ENCODE data around the gene TMEM181.

TMEM181 gene

DNA sequence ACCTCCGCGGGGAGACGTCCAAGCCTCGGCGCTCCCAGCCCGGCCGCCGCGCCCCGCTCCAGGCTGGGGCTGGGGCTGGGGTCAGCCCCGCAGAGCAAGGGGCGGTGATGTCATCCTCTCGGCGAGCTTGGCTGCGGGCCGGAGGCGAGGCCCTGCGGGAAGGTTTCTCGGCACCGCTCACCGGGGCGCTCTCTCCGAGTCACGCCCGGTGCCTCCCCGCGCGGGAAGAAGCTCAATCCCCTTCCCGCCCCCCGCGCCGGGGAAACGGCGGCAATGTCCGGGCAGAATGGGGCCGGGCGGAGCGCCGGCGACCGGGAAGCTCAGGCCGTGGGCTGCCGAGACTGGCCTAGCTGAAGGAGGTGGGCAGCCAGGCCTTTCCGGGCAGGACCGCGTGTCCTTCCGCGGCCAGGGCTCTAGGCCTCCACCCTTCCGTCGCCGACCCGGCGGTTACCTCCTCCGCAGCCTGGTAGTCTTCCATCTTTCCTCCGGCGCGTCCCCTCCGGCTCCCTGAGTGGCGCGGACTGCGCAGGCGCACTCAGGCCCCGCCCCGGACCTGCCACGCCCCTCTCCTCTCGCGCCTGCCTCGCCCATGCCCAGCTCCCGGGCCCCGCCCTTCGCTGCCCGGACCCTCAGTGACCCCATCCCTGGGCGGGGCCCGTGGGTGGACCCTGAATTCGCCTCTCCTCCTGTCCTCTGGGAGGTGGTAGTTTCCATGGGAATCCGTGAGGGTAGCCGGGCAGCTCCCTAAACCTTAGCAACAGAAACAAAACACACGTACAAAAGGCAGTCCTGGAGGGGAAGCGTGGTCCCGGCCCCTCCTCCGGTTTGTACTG, 84.6 kb downstream of the TMEM181 start, which contains the start of gene DYNLT1:
Gene DYNLT1 (minus strand): TSS at position 513 of the 833 bp plus-strand sequence. CDS start 35 bp downstream, at position 478.
- no peaks in the 10 kb centered on the region for H3K9me3 ChIP-seq (ENCODE audit: control insufficient read depth, low read length)
- peak within 1 kb of the TSS; percentile 85 for H2AFZ ChIP-seq
- H3K36me3 ChIP-seq (ENCODE audit: control insufficient read depth, insufficient read depth, low read length) = no peaks in the 10 kb centered on the region
- peak within 1 kb of the TSS; percentile 94 for H3K4me2 ChIP-seq (ENCODE audit: low read length)
- H3K9ac ChIP-seq = peak within 1 kb of the TSS; percentile 81
- peak within 1 kb of the TSS; percentile 97 for H3K4me3 ChIP-seq (ENCODE audit: low read depth, low read length)
- H3K27me3 ChIP-seq (ENCODE audit: control insufficient read depth, insufficient read depth, low read length) = no peaks in the 10 kb centered on the region
- H3K79me2 ChIP-seq = peaks cover 13% of the 10 kb centered on the region
- peak within 1 kb of the TSS; percentile 92 for H3K27ac ChIP-seq
- H3K4me1 ChIP-seq = peaks cover 28% of the 10 kb centered on the region
- TF ChIP-seq, protein P1, sequence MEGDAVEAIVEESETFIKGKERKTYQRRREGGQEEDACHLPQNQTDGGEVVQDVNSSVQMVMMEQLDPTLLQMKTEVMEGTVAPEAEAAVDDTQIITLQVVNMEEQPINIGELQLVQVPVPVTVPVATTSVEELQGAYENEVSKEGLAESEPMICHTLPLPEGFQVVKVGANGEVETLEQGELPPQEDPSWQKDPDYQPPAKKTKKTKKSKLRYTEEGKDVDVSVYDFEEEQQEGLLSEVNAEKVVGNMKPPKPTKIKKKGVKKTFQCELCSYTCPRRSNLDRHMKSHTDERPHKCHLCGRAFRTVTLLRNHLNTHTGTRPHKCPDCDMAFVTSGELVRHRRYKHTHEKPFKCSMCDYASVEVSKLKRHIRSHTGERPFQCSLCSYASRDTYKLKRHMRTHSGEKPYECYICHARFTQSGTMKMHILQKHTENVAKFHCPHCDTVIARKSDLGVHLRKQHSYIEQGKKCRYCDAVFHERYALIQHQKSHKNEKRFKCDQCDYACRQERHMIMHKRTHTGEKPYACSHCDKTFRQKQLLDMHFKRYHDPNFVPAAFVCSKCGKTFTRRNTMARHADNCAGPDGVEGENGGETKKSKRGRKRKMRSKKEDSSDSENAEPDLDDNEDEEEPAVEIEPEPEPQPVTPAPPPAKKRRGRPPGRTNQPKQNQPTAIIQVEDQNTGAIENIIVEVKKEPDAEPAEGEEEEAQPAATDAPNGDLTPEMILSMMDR (IDR thresholded peaks at IDR 0.05) = no peak

DNA sequence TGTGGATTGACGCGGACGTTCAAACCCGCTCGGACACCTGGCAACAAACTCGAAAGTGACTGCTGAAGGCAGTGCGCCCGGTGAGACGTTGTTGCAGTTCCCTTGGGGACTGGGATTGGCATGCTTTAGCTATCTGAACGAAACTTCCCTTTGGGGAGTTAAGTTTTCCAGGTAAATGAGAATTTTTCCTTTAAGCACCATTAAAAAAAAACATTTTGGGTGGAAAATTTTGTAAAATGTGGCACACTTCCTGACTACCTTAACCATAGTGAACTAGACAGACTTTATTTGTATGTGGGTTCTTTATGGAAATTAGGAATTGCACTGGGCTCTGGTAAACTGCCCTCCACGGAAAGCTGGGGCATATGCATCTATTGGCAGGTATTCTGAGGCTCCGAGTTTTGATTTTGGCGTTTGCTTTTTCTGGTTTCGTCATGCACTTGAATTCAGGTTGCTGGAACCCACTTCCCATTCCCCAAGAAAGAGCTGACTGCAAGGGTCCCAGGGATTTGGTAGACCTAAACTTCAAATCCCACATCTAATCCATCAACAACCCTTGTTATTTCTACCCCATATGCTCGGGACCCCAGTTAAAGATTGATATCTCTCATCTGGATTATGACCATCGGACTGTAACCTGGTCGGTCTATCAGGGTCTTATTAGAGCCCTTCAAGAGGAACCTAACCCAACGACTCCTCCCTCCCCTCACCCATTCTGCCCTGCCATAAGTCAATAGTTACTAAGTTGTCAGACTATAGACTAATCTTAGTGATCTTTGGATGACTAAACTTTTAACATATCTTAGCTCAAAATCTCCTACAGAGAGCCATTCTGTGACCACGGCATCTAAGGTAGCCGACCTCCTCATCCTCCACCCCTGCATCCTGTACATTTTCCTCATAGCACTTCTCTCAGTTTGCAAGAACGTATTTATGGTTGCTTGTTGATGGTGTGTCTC, 85.5 kb downstream of the TMEM181 start:
- H2AFZ ChIP-seq = peak overlapping the region; percentile 85
- peaks cover 28% of the 10 kb centered on the region for H3K4me1 ChIP-seq
- no peak overlapping the region for H3K9ac ChIP-seq
- TF ChIP-seq, protein P1 (IDR thresholded peaks at IDR 0.05) = no peak
- H3K27ac ChIP-seq = peak overlapping the region; percentile 92
- H3K4me3 ChIP-seq (ENCODE audit: low read depth, low read length) = peak overlapping the region; percentile 97
- H3K79me2 ChIP-seq = peaks cover 4% of the 10 kb centered on the region
- no peaks in the 10 kb centered on the region for H3K36me3 ChIP-seq (ENCODE audit: control insufficient read depth, insufficient read depth, low read length)
- H3K4me2 ChIP-seq (ENCODE audit: low read length) = peak overlapping the region; percentile 94
- no peaks in the 10 kb centered on the region for H3K9me3 ChIP-seq (ENCODE audit: control insufficient read depth, low read length)
- no peaks in the 10 kb centered on the region for H3K27me3 ChIP-seq (ENCODE audit: control insufficient read depth, insufficient read depth, low read length)

DNA sequence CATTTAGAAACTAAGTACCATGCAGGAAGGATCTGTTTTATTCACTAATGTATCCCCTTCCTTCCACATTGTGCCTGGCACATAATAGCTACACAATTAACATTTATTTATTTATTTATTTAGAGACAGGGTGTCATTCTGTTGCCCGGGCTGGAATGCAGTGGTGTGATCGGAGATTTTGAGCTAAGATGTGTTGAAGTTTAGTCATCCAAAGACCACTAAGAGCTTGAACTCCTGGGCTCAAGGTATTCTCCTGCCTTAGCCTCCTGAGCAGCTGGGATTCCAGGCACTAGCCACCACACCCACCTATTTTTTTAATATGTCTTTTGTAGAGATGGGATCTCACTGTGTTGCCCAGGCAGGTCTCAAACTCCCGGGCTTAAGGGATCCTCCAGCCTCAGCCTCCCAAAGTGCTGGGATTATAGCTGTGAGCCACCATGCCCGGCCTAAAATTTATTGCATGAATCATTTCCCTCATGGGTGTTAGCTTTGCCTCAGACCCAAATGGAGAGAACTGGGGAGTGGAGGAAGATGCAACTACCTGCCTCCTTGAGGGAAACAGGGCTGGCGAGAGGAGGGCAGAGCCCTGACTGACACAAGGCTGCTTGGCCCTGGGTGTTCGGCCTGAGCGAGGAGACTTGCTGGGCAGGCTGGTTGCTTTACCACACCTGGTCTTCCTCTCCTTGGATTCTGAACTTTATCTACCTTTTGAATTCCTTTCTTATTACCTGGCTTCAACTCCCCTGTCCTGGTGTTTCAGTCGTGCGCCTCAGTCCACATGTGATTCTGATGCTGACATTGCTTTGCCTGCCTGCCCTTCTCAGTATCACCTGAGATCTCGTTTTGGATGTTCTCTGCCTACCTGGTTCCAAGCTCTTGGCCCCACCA, 86.4 kb downstream of the TMEM181 start:
- Histone ChIP-seq H3K9me3 (ENCODE audit: control insufficient read depth, low read length) (no peaks in the 10 kb centered on the region), H3K27me3 (ENCODE audit: control insufficient read depth, insufficient read depth, low read length) (no peaks in the 10 kb centered on the region), H3K27ac (peak overlapping the region; percentile 92), H3K4me1 (peaks cover 28% of the 10 kb centered on the region), H3K4me2 (ENCODE audit: low read length) (no peak overlapping the region), H3K4me3 (ENCODE audit: low read depth, low read length) (no peak overlapping the region), H3K9ac (no peak overlapping the region), H3K79me2 (no peaks in the 10 kb centered on the region), H2AFZ (peak overlapping the region; percentile 43), H3K36me3 (ENCODE audit: control insufficient read depth, insufficient read depth, low read length) (no peaks in the 10 kb centered on the region)
- TF ChIP-seq, protein P1 (IDR thresholded peaks at IDR 0.05) = no peak

DNA sequence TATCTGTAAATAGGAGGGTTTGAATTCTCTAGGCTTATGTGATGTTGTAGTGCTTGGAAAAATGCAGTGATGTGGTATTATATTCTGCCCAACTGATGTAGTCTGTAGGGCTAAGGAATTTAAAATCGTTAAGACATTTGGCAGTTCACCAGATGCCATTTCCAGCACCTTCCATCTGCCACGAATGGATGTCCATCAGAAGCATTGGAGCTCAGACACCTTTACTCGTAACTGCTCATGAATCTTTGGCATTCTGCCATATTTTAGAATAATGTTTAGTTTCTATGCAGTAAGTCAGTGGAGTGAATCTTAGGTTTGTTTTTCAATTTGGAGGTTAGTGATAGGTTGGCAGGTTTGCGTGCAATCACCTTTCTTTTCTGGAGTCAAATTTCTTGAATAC, 87.6 kb downstream of the TMEM181 start:
- Histone ChIP-seq H3K4me3 (ENCODE audit: low read depth, low read length) (no peak overlapping the region), H3K9ac (no peak overlapping the region), H2AFZ (no peak overlapping the region), H3K27ac (no peak overlapping the region), H3K36me3 (ENCODE audit: control insufficient read depth, insufficient read depth, low read length) (no peaks in the 10 kb centered on the region), H3K9me3 (ENCODE audit: control insufficient read depth, low read length) (no peaks in the 10 kb centered on the region), H3K4me1 (peaks cover 19% of the 10 kb centered on the region), H3K27me3 (ENCODE audit: control insufficient read depth, insufficient read depth, low read length) (no peaks in the 10 kb centered on the region), H3K79me2 (no peaks in the 10 kb centered on the region), H3K4me2 (ENCODE audit: low read length) (no peak overlapping the region)
- TF ChIP-seq, protein P1 (IDR thresholded peaks at IDR 0.05) = no peak

Measured in parathyroid adenoma (tissue), 2 donors.